Chondrocyte (in vitro differentiated cells): ENCODE measurements around the gene LHFPL3. TPM values are rescaled to one million over a fixed set of nuclear protein-coding genes. Genes with fewer than 3 reads are reported as not detected.

Source experiments
- DNase-seq: peaks from one replicate; pipeline ENCODE4 v3.0.0; 2021; ENCODE audit warnings: mixed read lengths, low spot score
- H3K27ac Mint-ChIP-seq: one replicate; pipeline ENCODE4 v1.8.0; 2021; ENCODE audit warnings: mild to moderate bottlenecking, moderate library complexity, mixed read lengths; ENCODE audit not compliant: unreplicated experiment
- H3K27me3 Mint-ChIP-seq: 2 replicates; pipeline ENCODE4 v1.8.0; 2021; ENCODE audit warnings: low read depth, mixed read lengths
- H3K36me3 Mint-ChIP-seq: 2 replicates; pipeline ENCODE4 v1.8.0; 2021; ENCODE audit warnings: low read depth, mixed read lengths
- H3K4me1 Mint-ChIP-seq: 2 replicates; pipeline ENCODE4 v1.8.0; 2021; ENCODE audit warnings: low read depth, mild to moderate bottlenecking, mixed read lengths
- H3K4me3 Mint-ChIP-seq: one replicate; pipeline ENCODE4 v1.8.0; 2021; ENCODE audit warnings: mild to moderate bottlenecking, moderate library complexity, mixed read lengths; ENCODE audit not compliant: unreplicated experiment
- H3K9me3 Mint-ChIP-seq: 2 replicates; pipeline ENCODE4 v1.8.0; 2021; ENCODE audit warnings: low read depth, mixed read lengths
- CTCF ChIP-seq: fragments of 200-600 bp; sonication (generic); IDR thresholded peaks from 2 replicates; pipeline ENCODE4 v1.5.0; 2021; ENCODE audit warnings: antibody characterized with exemption, mild to moderate bottlenecking, moderate library complexity
- total RNA-seq: library from RNA; stranded (reverse); gene quantifications from 3 replicates; pipeline ENCODE4 v1.2.1, GENCODE V29; 2021

Gene LHFPL3
- total RNA-seq, 1 donor from 2014 or later = not detected

DNA sequence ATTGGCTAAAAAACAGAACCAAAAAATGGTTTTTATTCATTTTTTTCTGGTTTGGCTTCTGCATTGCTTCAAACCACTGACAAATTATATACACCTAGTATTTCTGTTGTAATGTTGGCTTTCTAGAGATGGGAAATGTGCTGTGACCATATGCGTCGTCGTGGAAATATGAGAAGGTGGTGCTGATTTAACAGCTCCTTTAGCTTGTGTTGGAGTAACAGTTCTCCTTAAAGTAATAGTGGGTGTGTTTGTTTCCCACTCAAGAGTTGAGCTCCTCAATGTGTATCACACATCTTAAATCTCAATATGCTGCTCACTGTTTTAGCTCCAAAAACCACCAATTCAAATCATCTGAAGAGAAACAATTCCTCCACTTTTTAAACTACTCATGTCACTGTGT, 196.4 kb downstream of the LHFPL3 start:
- no peak overlapping the region for H3K4me3 Mint-ChIP-seq
- no peaks in the 10 kb centered on the region for H3K4me1 Mint-ChIP-seq
- H3K27ac Mint-ChIP-seq = no peak overlapping the region
- no peak for TF ChIP-seq CTCF
- no peaks in the 10 kb centered on the region for H3K27me3 Mint-ChIP-seq
- DNase-seq = no peak
- H3K9me3 Mint-ChIP-seq = peaks cover 6% of the 10 kb centered on the region
- no peaks in the 10 kb centered on the region for H3K36me3 Mint-ChIP-seq

GRCh38 chr7:104528142-104528541, 199.7 kb downstream of the LHFPL3 start:
- H3K4me3 Mint-ChIP-seq = no peak overlapping the region
- H3K9me3 Mint-ChIP-seq = peaks cover 6% of the 10 kb centered on the region
- H3K4me1 Mint-ChIP-seq = no peaks in the 10 kb centered on the region
- no peak for TF ChIP-seq CTCF
- no peak overlapping the region for H3K27ac Mint-ChIP-seq
- H3K27me3 Mint-ChIP-seq = no peaks in the 10 kb centered on the region
- no peaks in the 10 kb centered on the region for H3K36me3 Mint-ChIP-seq
- no peak for DNase-seq

DNA sequence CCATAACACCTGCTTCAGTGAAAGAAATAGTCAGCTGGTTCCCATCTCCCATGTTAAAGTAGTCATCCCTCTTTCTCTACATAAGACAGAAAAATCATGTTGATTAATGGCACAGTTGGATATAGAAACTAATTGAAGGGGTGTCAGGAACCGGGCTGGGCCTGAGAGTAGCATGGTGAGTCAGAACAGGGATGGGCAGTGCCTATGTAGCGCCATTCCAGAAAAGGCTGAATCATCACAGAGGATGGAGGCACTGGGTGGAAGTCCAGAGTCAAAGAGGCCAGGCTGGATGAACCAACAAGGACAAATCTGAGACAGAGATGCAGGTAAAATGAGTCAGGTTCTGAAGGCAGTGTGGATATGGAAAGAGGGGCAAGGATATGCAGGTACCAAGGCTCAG, 201.2 kb downstream of the LHFPL3 start:
- H3K4me3 Mint-ChIP-seq = no peak overlapping the region
- H3K4me1 Mint-ChIP-seq = no peaks in the 10 kb centered on the region

DNA sequence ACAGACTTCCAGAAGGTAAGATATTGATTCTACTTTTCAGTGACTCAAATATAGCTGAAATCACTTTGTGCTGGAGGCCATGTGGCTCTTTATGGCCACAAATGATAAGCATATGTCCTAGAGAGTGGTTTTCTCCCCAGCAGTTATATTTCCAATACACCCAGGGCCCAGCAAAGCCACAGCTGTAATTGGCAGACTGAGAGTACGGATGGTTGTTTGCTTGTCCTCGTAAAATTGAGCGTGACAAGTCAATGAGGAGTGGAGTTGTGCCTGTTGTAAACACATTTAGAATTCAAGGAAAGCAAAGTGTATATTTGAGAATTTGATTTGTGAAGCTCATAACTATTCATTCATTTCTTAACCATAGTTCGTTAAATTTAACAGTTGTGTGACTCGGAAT, 201.8 kb downstream of the LHFPL3 start:
- no peak for TF ChIP-seq CTCF
- Mint-ChIP-seq H3K4me1 (no peaks in the 10 kb centered on the region), H3K27ac (no peak overlapping the region), H3K9me3 (peaks cover 6% of the 10 kb centered on the region), H3K36me3 (no peaks in the 10 kb centered on the region), H3K4me3 (no peak overlapping the region), H3K27me3 (no peaks in the 10 kb centered on the region)
- no peak for DNase-seq

More for the DNA sequence above, 201.2 kb downstream of the LHFPL3 start:
- H3K36me3 Mint-ChIP-seq = no peaks in the 10 kb centered on the region
- no peaks in the 10 kb centered on the region for H3K27me3 Mint-ChIP-seq
- H3K9me3 Mint-ChIP-seq = peaks cover 6% of the 10 kb centered on the region
- no peak overlapping the region for H3K27ac Mint-ChIP-seq
- no peak for DNase-seq
- TF ChIP-seq CTCF = no peak

DNA sequence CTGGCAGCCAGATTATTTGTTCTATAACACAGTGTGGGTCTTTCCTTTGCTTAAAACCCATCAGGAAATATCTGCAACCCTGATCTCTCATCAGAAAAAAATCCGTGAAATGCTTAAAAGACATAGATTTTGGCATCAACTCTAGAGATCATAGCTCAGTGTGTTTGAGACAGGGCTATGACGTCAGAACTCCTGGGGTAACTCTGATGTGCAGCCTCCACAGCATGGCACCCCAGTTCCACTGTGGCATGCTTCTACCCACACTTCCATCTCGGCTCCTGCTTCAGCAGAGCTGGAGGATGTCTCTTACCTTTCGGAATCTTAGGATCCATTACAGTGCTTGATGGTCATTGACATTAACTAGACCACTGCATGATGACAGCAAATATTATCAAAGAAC, 205.7 kb downstream of the LHFPL3 start:
- DNase-seq = no peak
- peaks cover 2% of the 10 kb centered on the region for H3K27me3 Mint-ChIP-seq
- no peak overlapping the region for H3K4me3 Mint-ChIP-seq
- H3K4me1 Mint-ChIP-seq = no peaks in the 10 kb centered on the region
- H3K36me3 Mint-ChIP-seq = no peaks in the 10 kb centered on the region
- no peak overlapping the region for H3K27ac Mint-ChIP-seq
- peaks cover 3% of the 10 kb centered on the region for H3K9me3 Mint-ChIP-seq
- TF ChIP-seq CTCF = no peak
